HK-2 (cell line): Measurements from ENCODE around the gene LIMK1.
"Not testable (repeated sequence)": the region's sequence is repeated elsewhere in the genome, so short reads cannot be mapped to it uniquely, and the experiment has no call there.

Source experiments
- DNase-seq: peaks from one replicate; pipeline ENCODE4 v3.0.0-alpha.2; 2018; ENCODE audit not compliant: unreplicated experiment

LIMK1 gene

GRCh38 chr7:74084722-74085578, 1.3 kb downstream of the LIMK1 start:
- DNase-seq, result peak; percentile 28

GRCh38 chr7:74087791-74088453, 4.3 kb downstream of the LIMK1 start:
- DNase-seq, result no peak

- DNase-seq, result no peak
Measured at GRCh38 chr7:74092321-74092963, 8.8 kb downstream of the LIMK1 start.

- no peak for DNase-seq
Measured at GRCh38 chr7:74092964-74093471, 9.4 kb downstream of the LIMK1 start.

GRCh38 chr7:74093671-74094223, 10.1 kb downstream of the LIMK1 start:
- no peak for DNase-seq

GRCh38 chr7:74094224-74095101, 10.9 kb downstream of the LIMK1 start:
- peak; percentile 91 for DNase-seq

- no peak for DNase-seq
Measured at GRCh38 chr7:74095135-74095534, 11.5 kb downstream of the LIMK1 start.

- DNase-seq, result peak; percentile 80
Measured at GRCh38 chr7:74097937-74098614, 14.5 kb downstream of the LIMK1 start.

GRCh38 chr7:74099031-74099430, 15.4 kb downstream of the LIMK1 start:
- no peak for DNase-seq

- DNase-seq, result peak; percentile 53
Measured at GRCh38 chr7:74101061-74101681, 17.6 kb downstream of the LIMK1 start.

- DNase-seq, result no peak
Measured at GRCh38 chr7:74103219-74103772, 19.7 kb downstream of the LIMK1 start.

- peak; percentile 78 for DNase-seq
Measured at GRCh38 chr7:74104702-74105101, 21.1 kb downstream of the LIMK1 start.

- DNase-seq, result no peak
Measured at GRCh38 chr7:74105992-74106391, 22.4 kb downstream of the LIMK1 start.

- no peak for DNase-seq
Measured at GRCh38 chr7:74106846-74107245, 23.2 kb downstream of the LIMK1 start.

GRCh38 chr7:74115326-74115725, 31.7 kb downstream of the LIMK1 start:
- no peak for DNase-seq

- DNase-seq, result no peak
Measured at GRCh38 chr7:74116356-74116755, 32.8 kb downstream of the LIMK1 start.

GRCh38 chr7:74119831-74120230, 36.2 kb downstream of the LIMK1 start:
- no peak for DNase-seq

- no peak for DNase-seq
Measured at GRCh38 chr7:74121401-74122249, 38.0 kb downstream of the LIMK1 start.

GRCh38 chr7:74123892-74124291, 40.3 kb downstream of the LIMK1 start:
- DNase-seq, result not testable (repeated sequence)
